PC-3 (cell line): ENCODE measurements around the gene SELENOT.

Source experiments
- EZH2 ChIP-seq: fragments of 300-600 bp; sonication (generic); IDR thresholded peaks from one replicate; pipeline ENCODE4 v1.6.1; 2017; ENCODE audit warnings: antibody characterized with exemption, mild to moderate bottlenecking, low read length; ENCODE audit not compliant: unreplicated experiment
- TF ChIP-seq, protein P1 (sequence below): fragments of 300-600 bp; sonication (generic); conservative IDR thresholded peaks from 2 replicates; pipeline ENCODE4 v1.5.1; 2017; ENCODE audit warnings: antibody characterized with exemption, low read depth, mild to moderate bottlenecking, low read length

DNA sequence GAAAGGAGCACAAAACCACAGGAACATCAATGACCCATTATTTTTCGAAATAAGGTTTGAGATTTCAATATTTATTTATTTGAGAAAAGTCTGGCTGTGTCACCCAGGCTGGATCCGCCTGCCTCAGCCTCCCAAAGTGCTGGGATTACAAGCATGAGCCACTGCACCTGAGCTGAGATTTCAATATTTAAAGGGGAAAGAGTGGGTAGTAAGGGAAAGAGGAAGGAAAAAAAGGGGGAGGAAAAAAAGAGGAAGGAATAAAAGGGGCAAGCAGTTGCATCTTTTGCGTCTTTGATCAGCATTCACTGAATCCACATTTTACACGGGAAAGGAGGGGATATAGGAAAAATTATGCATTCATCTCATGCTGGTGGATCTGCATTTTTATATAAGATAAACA lies 53.2 kb downstream of the SELENOT start:
- TF ChIP-seq EZH2 = no peak
- TF ChIP-seq, protein P1, sequence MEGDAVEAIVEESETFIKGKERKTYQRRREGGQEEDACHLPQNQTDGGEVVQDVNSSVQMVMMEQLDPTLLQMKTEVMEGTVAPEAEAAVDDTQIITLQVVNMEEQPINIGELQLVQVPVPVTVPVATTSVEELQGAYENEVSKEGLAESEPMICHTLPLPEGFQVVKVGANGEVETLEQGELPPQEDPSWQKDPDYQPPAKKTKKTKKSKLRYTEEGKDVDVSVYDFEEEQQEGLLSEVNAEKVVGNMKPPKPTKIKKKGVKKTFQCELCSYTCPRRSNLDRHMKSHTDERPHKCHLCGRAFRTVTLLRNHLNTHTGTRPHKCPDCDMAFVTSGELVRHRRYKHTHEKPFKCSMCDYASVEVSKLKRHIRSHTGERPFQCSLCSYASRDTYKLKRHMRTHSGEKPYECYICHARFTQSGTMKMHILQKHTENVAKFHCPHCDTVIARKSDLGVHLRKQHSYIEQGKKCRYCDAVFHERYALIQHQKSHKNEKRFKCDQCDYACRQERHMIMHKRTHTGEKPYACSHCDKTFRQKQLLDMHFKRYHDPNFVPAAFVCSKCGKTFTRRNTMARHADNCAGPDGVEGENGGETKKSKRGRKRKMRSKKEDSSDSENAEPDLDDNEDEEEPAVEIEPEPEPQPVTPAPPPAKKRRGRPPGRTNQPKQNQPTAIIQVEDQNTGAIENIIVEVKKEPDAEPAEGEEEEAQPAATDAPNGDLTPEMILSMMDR = no peak
